ENCODE data around the gene ANKRD22.

- TF ChIP-seq CTCF (IDR thresholded peaks at IDR 0.05) (no peak), POLR2AphosphoS5 (IDR thresholded peaks at IDR 0.05) (no peak)
Measured at GRCh38 chr10:88874281-88874680, 22.6 kb upstream of the ANKRD22 start.

Measured in gastroesophageal sphincter (tissue), 3 donors.